ENCODE data around the gene NF2. TPM values are rescaled to one million over a fixed set of nuclear protein-coding genes. Genes with fewer than 3 reads are reported as not detected.

Gene NF2
- total RNA-seq, 4 donors from 2014 or later = 39.8 to 61.0 (median 45.1) TPM

DNA sequence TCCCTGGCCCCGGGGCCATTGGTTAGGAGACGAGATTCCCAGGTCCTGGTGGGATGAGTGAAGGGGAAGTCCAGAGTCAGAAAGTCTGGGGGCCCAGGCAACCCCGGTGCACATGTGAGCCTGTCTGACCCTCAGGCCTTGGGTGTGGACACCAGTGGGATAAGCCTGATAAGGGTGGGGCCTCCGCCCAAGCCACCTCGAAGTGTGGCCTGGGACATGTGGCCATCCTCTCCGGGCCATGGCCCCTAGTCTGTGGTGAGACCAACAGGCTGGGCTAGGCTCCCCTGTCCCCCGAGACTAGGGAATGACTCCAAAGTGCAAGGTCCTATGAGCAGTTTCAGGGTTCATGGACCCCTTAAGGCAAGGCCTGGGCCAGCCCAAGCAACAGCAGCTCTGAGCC is 122.7 kb downstream of the NF2 start:
- TF ChIP-seq, protein P1, sequence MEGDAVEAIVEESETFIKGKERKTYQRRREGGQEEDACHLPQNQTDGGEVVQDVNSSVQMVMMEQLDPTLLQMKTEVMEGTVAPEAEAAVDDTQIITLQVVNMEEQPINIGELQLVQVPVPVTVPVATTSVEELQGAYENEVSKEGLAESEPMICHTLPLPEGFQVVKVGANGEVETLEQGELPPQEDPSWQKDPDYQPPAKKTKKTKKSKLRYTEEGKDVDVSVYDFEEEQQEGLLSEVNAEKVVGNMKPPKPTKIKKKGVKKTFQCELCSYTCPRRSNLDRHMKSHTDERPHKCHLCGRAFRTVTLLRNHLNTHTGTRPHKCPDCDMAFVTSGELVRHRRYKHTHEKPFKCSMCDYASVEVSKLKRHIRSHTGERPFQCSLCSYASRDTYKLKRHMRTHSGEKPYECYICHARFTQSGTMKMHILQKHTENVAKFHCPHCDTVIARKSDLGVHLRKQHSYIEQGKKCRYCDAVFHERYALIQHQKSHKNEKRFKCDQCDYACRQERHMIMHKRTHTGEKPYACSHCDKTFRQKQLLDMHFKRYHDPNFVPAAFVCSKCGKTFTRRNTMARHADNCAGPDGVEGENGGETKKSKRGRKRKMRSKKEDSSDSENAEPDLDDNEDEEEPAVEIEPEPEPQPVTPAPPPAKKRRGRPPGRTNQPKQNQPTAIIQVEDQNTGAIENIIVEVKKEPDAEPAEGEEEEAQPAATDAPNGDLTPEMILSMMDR (IDR thresholded peaks at IDR 0.05) = no peak
- no peak for TF ChIP-seq EP300 (IDR thresholded peaks at IDR 0.05)
- no peak for TF ChIP-seq POLR2A (IDR thresholded peaks at IDR 0.05)
- TF ChIP-seq POLR2AphosphoS5 (IDR thresholded peaks at IDR 0.05) = no peak
- ATAC-seq = no peak
- Histone ChIP-seq H3K36me3 (peaks cover 0 to 21% of the 10 kb centered on the region in 2 donors), H3K27ac (no peak overlapping the region), H3K9me3 (no peaks in the 10 kb centered on the region), H3K4me3 (no peak overlapping the region), H3K27me3 (peaks cover 33% of the 10 kb centered on the region), H3K4me1 (peaks cover 0 to 9% (median 0%) of the 10 kb centered on the region in 3 donors)
- no CpG with 5 or more reads among the region's 7 CpGs for WGBS, 2 donors (ENCODE audit: low coverage in 1 of 2)

DNA sequence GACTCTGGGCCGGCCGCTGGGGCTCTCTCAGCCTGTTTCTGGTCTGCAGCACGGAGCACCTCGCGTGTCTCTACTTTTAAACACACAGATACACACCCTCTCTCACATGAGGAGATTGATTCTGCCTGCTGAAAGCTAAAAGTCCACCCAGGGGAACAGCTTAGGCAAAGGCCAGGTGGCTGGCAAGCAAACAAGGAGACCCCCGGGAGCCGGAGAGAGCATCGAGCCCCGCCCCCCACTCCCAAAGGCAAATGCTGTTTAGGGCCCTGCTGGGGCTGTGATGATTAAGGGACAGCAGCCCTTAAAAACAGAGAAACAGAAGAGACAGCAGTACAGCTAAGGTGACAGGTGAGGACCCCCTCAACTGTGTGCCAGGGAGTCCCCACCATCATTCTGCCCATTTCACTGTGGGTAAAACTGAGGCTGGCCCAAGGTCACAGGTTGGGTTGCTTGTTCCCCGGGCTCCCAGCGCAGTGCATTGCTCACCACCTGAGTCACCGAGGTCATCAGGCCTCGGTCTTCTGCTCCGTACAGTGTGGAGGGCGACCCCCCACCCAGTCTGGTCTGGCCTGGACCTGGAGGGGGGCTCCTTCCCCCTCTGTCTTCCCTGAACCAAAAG is 123.2 kb downstream of the NF2 start:
- WGBS, 2 donors (ENCODE audit: low coverage in 1 of 2) = no CpG with 5 or more reads among the region's 15 CpGs
- Histone ChIP-seq H3K27ac (no peak overlapping the region), H3K4me3 (no peak overlapping the region), H3K9me3 (no peaks in the 10 kb centered on the region), H3K27me3 (peaks cover 28% of the 10 kb centered on the region), H3K4me1 (peaks cover 0 to 8% (median 0%) of the 10 kb centered on the region in 3 donors), H3K36me3 (peaks cover 0 to 25% of the 10 kb centered on the region in 2 donors)
- TF ChIP-seq POLR2A (IDR thresholded peaks at IDR 0.05) (no peak), EP300 (IDR thresholded peaks at IDR 0.05) (no peak), POLR2AphosphoS5 (IDR thresholded peaks at IDR 0.05) (no peak)
- TF ChIP-seq, protein P1 (IDR thresholded peaks at IDR 0.05) = no peak
- no peak for ATAC-seq

DNA sequence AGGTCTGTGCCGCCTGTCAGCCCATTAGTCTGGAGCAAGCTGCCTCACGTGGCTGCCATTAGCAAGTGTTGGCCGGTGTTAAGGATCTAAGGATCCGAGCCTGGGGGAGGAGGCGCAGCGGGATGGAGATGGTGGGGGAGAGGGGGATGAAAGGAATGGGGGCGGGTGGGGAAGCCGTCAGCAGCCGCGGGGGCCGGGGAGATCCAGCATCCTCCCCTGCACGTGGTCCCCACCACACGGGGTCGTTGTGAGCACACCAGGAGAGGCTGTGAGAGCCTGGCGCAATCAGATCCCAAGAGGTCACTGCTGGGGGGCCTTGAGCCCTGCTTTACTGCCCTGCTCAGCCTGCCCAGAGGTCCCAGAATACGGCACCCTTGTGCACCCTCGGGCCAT is 123.7 kb downstream of the NF2 start:
- peak; percentile 27 for ATAC-seq
- H3K4me1 ChIP-seq = peaks cover 0 to 8% (median 0%) of the 10 kb centered on the region in 3 donors
- peaks cover 23% of the 10 kb centered on the region for H3K27me3 ChIP-seq
- peaks cover 0 to 30% of the 10 kb centered on the region in 2 donors for H3K36me3 ChIP-seq
- no peaks in the 10 kb centered on the region for H3K9me3 ChIP-seq
- no peak overlapping the region for H3K4me3 ChIP-seq
- no peak for TF ChIP-seq POLR2AphosphoS5 (IDR thresholded peaks at IDR 0.05)
- TF ChIP-seq, protein P1 (IDR thresholded peaks at IDR 0.05) = peak in 1 of 4 experiments; percentile 50
- no peak overlapping the region for H3K27ac ChIP-seq
- WGBS, 2 donors (ENCODE audit: low coverage in 1 of 2) = no CpG with 5 or more reads among the region's 17 CpGs

DNA sequence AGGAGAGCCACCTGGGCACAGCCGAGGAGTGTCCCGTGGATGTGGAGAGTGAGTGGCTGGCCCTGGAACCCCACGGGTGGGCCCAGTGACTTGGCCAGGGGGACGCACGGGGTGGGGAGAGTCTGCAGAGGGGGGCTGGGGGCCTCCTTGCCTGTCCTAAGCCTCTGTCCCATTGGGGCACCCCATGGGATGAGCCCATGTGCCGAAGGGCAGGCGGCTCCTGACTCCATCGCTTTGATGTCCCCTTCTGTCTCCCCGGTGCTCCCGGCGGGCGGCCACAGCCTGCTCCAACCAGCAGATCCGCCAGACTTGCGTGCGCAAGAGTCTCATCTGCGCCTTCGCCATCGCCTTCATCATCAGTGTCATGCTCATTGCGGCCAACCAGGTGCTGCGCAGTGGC is 125.7 kb downstream of the NF2 start:
- ATAC-seq = no peak
- peaks cover 0 to 49% of the 10 kb centered on the region in 2 donors for H3K36me3 ChIP-seq
- WGBS, 2 donors (ENCODE audit: low coverage in 1 of 2) = 80% methylated on average over 1 of the region's 20 CpGs; no CpG with 5 or more reads in 1 of the 2 donors
- H3K4me1 ChIP-seq = peaks cover 0 to 8% (median 0%) of the 10 kb centered on the region in 3 donors
- TF ChIP-seq POLR2AphosphoS5 (IDR thresholded peaks at IDR 0.05) (no peak), POLR2A (IDR thresholded peaks at IDR 0.05) (no peak), EP300 (IDR thresholded peaks at IDR 0.05) (no peak)
- TF ChIP-seq, protein P1 (IDR thresholded peaks at IDR 0.05) = no peak
- H3K4me3 ChIP-seq = no peak overlapping the region
- H3K27ac ChIP-seq = no peak overlapping the region
- H3K9me3 ChIP-seq = no peaks in the 10 kb centered on the region
- peaks cover 9% of the 10 kb centered on the region for H3K27me3 ChIP-seq

All from gastroesophageal sphincter (tissue), 4 donors.